Keratinocyte (primary cell): ENCODE measurements around the gene SEMA3C.

ENCODE experiments used
- CTCF ChIP-seq, 3 experiments: IDR thresholded peaks in 1 of 3; conservative IDR thresholded peaks in 1 of 3; optimal IDR thresholded peaks in 1 of 3; 2 replicates in 2 of 3; 3 replicates in 1 of 3; pipeline versions ENCODE3 to v1.5.1; 2011; ENCODE audit warnings: low read length in 3 of 3, mild to moderate bottlenecking in 3 of 3, moderate library complexity in 2 of 3, control low read depth in 1 of 3, inconsistent platforms in 1 of 3; ENCODE audit not compliant: insufficient read depth in 2 of 3; ENCODE audit errors: extremely low read depth in 1 of 3
- EZH2 ChIP-seq: IDR thresholded peaks from one replicate; pipeline ENCODE4 v1.6.1; 2012; ENCODE audit warnings: inconsistent platforms, mild to moderate bottlenecking, low read length, moderate library complexity

GRCh38 chr7:80954191-80954590 lies 35.3 kb upstream of the SEMA3C start:
- TF ChIP-seq EZH2: no peak
- TF ChIP-seq CTCF (optimal IDR thresholded peaks at IDR 0.05 in 1 of 3, IDR thresholded peaks at IDR 0.05 in 1 of 3, conservative IDR thresholded peaks at IDR 0.05 in 1 of 3; ENCODE audit: extremely low read depth in 1 of 3, insufficient read depth in 2 of 3, low read length in 3 of 3): no peak
